ENCODE data around the gene TERB2.
"Not testable (repeated sequence)": the region's sequence is repeated elsewhere in the genome, so short reads cannot be mapped to it uniquely, and the experiment has no call there.

TERB2 gene

DNA sequence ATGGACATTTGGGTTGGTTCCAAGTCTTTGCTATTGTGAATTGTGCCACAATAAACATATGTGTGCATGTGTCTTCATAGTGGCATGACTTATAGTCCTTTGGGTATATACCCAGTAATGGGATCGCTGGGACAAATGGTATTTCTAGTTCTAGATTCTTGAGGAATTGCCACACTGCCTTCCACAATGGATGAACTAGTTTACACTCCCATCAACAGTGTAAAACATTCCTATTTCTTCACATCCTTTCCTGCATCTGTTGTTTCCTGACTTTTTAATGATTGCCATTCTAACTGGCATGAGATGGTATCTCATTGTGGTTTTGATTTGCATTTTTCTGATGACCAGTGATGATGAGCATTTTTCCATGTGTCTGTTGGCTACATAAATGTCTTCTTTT lies 58.6 kb downstream of the TERB2 start:
- H3K36me3 Mint-ChIP-seq (ENCODE audit: insufficient read depth); ATAC-seq (replicated peaks; ENCODE audit: extremely low read depth, poor library complexity, severe bottlenecking); H3K4me3 Mint-ChIP-seq; DNase-seq (ENCODE audit: low spot score in 2 of 2); H3K4me1 Mint-ChIP-seq; H3K27ac Mint-ChIP-seq (ENCODE audit: low read depth); H3K9me3 Mint-ChIP-seq: not testable (repeated sequence)
- peaks cover 81% of the 10 kb centered on the region for H3K27me3 Mint-ChIP-seq

DNA sequence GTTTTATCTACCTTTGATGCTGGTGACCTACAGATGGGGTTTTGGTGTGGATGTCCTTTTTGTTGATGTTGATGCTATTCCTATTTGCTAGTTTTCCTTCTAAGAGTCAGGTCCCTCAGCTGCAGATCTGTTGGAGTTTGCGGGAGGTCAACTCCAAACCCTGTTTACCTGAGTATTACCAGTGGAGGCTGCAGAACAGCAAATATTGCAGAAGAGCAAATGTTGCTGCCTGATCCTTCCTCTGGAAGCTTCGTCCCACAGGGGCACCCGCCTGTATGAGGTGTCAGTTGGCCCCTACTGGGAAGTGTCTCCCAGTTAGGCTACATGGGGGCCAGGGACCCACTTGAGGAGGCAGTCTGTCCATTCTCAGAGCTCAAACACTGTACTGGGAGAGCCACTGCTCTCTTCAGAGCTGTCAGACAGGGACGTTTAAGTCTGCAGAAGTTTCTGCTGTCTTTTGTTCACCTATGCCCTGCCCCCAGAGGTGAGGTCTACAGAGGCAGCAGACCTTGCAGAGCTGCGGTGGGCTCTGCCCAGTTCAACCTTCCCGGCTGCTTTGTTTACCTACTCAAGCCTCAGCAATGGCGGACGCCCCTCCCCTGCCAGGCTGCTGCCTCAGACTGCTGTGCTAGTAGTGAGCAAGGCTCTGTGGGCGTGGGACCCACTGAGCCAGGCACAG lies 63.9 kb downstream of the TERB2 start:
- H3K9me3 Mint-ChIP-seq; H3K4me1 Mint-ChIP-seq; H3K4me3 Mint-ChIP-seq; H3K27ac Mint-ChIP-seq (ENCODE audit: low read depth); DNase-seq (ENCODE audit: low spot score in 2 of 2); ATAC-seq (replicated peaks; ENCODE audit: extremely low read depth, poor library complexity, severe bottlenecking); H3K36me3 Mint-ChIP-seq (ENCODE audit: insufficient read depth): not testable (repeated sequence)
- H3K27me3 Mint-ChIP-seq, result peaks cover 50% of the 10 kb centered on the region

DNA sequence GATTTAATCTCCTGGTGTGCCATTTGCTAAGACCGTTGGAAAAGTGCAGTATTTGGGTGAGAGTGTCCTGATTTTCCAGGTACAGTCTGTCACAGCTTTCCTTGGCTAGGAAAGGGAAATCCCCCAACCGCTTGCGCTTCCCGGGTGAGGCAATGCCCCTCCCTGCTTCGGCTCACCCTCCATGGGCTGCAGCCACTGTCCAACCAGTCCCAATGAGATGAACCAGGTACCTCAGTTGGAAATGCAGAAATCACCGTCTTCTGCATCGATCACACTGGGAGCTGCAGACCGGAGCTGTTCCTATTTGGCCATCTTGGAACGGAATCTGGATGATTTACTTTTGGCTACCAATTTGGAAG lies 64.4 kb downstream of the TERB2 start:
- H3K27me3 Mint-ChIP-seq, result peaks cover 45% of the 10 kb centered on the region
- not testable (repeated sequence) for H3K27ac Mint-ChIP-seq (ENCODE audit: low read depth); ATAC-seq (replicated peaks; ENCODE audit: extremely low read depth, poor library complexity, severe bottlenecking); H3K36me3 Mint-ChIP-seq (ENCODE audit: insufficient read depth); H3K4me1 Mint-ChIP-seq; DNase-seq (ENCODE audit: low spot score in 2 of 2); H3K4me3 Mint-ChIP-seq; H3K9me3 Mint-ChIP-seq

DNA sequence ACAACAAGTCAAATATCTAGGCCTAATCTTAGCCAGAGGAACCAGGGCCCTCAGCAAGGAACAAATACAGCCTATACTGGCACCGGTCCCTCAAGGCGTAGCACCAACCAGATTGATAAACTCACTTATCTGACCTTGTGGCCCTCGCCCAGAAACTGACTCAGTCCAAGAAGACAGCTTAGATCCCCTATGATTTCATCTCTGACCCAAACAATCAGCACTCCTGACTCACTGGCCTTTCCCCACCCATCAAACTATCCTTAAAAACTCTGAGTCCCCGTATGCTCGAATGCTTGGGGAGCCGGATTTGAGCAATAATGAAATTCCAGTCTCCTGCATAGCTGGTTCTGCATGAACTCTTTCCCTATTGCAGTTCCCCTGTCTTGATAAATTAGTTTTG lies 64.9 kb downstream of the TERB2 start:
- no peak overlapping the region for H3K27ac Mint-ChIP-seq (ENCODE audit: low read depth)

DNA sequence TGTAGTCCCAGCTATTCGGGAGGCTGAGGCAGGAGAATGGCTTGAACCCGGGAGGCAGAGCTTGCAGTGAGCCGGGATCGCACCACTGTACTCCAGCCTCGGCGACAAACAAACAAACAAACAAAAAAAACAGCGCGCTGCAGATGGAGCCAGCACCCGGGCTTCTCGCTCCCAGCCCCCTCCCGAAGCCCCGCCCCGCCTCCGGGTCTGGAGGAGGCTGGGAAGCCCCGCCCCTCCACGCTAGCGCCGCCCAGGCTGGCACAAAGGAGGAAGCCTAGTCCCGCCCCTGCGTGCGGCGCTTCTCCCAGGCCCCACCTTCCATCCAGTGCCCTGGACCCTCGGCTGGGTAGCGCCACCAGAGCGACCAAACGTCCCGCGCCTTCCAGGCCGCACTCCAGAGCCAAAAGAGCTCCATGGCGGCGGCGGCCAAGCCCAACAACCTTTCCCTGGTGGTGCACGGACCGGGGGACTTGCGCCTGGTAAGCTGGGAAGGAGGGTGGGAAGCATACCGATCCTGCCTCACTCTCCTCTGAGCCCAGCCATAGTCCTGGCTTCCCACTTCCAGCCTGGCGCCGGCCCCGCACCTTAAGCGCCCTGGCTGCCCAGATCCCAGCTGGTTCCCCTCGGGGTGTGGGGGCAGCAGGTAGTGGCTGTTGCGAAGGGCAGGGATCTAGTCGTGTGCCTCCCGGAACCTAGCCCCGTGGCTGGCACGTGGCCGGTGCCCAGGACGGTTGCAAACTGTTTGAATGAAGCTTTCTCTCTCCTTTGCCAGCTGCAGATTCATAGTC lies 66.6 kb downstream of the TERB2 start, which contains the start of gene SORD:
SORD (plus strand) TSS at position 325 of the 788 bp plus-strand sequence; CDS start at position 414, 89 bp downstream.
- ATAC-seq (replicated peaks; ENCODE audit: extremely low read depth, poor library complexity, severe bottlenecking) (peak; percentile 96), DNase-seq (ENCODE audit: low spot score in 2 of 2) (peak; percentile 66 to 76)
- Mint-ChIP-seq H3K4me3 (peak within 1 kb of the TSS; percentile 86), H3K27me3 (peaks cover 25% of the 10 kb centered on the region), H3K4me1 (peaks cover 7% of the 10 kb centered on the region), H3K9me3 (no peaks in the 10 kb centered on the region), H3K36me3 (ENCODE audit: insufficient read depth) (no peaks in the 10 kb centered on the region), H3K27ac (ENCODE audit: low read depth) (peak within 1 kb of the TSS; percentile 48)

More for the DNA sequence above, 64.9 kb downstream of the TERB2 start:
- Mint-ChIP-seq H3K27me3 (peaks cover 40% of the 10 kb centered on the region), H3K4me1 (peaks cover 7% of the 10 kb centered on the region), H3K36me3 (ENCODE audit: insufficient read depth) (no peaks in the 10 kb centered on the region), H3K9me3 (no peaks in the 10 kb centered on the region), H3K4me3 (peak overlapping the region; percentile 86)
- no peak for ATAC-seq (replicated peaks; ENCODE audit: extremely low read depth, poor library complexity, severe bottlenecking)
- no peak for DNase-seq (ENCODE audit: low spot score in 2 of 2)

DNA sequence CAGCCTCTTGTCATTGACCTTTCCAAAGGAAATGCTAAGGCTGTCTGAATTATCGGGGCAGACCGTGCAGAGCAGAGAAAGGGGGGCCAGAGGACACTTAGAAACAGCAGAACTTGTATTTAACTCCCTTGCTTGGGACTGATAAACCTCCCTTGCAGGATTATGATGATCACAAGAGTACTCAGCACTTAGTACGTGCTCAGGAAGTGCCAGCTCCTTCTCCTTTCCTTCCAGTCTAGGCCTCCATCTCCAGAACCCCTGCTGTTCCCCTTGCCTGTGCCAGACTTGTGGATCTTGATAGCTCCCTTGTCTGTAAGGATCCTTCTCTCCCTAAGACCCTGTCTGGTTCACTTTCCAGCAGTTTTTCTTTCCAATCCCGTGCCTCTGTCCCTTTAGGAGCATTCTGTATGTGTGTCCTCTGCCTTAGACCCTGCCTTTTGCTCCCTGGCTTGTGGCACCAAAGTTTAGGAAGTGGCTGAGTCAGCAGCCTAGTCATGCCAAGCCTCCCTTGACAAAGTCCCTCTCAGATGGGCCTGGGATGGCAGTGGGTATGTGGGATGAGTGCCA lies 67.3 kb downstream of the TERB2 start:
- Mint-ChIP-seq H3K4me1 (peaks cover 7% of the 10 kb centered on the region), H3K27me3 (peaks cover 18% of the 10 kb centered on the region), H3K4me3 (peak overlapping the region; percentile 86), H3K27ac (ENCODE audit: low read depth) (peak overlapping the region; percentile 26), H3K36me3 (ENCODE audit: insufficient read depth) (no peaks in the 10 kb centered on the region), H3K9me3 (no peaks in the 10 kb centered on the region)
- DNase-seq (ENCODE audit: low spot score in 2 of 2) (no peak), ATAC-seq (replicated peaks; ENCODE audit: extremely low read depth, poor library complexity, severe bottlenecking) (no peak)

DNA sequence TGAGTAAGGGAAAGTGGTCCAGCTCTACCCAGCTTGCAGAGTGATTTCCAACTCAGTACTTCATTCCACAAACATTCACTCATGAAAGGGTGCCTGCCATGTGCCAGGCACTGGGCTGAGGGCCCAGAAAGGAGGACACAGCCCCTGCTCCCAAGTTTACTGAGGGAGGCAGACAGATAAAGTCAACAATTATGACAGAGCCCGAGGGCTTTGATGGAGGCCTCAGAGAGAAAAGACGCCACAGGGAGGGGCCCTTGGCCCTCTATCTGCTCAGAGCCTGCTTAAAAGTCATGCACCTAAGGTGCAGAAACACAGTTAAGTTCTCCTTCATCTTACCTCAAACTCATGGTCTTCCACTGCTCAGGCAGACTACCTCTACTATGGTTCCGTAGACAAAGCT lies 68.2 kb downstream of the TERB2 start:
- ATAC-seq (replicated peaks; ENCODE audit: extremely low read depth, poor library complexity, severe bottlenecking); H3K4me1 Mint-ChIP-seq; H3K27me3 Mint-ChIP-seq; H3K27ac Mint-ChIP-seq (ENCODE audit: low read depth); H3K4me3 Mint-ChIP-seq; H3K9me3 Mint-ChIP-seq; DNase-seq (ENCODE audit: low spot score in 2 of 2); H3K36me3 Mint-ChIP-seq (ENCODE audit: insufficient read depth): not testable (repeated sequence)

DNA sequence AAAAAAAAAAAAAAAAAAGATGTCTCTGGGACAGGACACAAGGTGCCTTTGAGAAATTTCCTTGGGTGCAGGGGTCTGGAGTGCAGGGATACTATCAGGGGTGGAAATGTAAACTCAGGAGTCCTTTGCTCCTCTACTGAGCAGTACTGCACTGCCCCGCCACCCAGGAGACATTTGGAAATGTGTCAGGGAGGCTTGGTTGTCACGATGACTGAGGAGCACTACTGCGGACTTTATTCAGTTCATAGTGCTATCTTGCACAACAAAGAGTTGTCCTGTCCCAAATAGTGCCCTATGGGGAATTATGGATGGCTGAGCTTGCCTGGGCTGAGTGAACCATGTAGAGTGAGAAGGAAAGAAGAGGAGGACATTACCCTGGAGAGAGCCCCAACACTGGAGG lies 69.1 kb downstream of the TERB2 start:
- DNase-seq (ENCODE audit: low spot score in 2 of 2); H3K4me1 Mint-ChIP-seq; H3K27me3 Mint-ChIP-seq; H3K36me3 Mint-ChIP-seq (ENCODE audit: insufficient read depth); H3K9me3 Mint-ChIP-seq; H3K27ac Mint-ChIP-seq (ENCODE audit: low read depth); H3K4me3 Mint-ChIP-seq; ATAC-seq (replicated peaks; ENCODE audit: extremely low read depth, poor library complexity, severe bottlenecking): not testable (repeated sequence)

DNA sequence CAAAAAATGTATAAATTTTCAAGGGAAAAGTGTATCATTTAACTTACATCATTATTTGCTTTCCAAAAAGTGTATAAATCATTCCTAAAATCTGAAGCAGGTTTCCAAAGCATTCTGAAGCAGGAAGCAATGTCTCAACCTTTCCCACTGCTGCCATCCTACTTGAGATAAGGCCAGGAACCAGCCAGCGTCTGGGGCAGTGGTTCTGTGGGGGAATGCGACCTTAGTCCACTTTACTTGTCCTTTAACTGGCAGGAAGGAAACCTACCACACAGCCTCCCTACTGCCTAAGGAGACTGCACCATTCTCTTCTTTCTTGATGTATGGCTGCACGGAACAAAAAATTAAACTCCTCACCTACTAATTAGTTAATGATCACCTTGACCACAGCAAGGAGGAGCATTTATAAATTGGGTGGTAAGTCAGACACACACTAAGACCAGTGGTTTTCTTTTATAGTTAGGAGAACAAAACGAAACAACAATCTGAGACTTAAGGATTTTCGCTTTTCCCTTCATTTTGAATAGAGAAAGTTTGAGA lies 70.2 kb downstream of the TERB2 start:
- Mint-ChIP-seq H3K27me3 (no peaks in the 10 kb centered on the region), H3K4me1 (peaks cover 7% of the 10 kb centered on the region), H3K27ac (ENCODE audit: low read depth) (no peak overlapping the region)

DNA sequence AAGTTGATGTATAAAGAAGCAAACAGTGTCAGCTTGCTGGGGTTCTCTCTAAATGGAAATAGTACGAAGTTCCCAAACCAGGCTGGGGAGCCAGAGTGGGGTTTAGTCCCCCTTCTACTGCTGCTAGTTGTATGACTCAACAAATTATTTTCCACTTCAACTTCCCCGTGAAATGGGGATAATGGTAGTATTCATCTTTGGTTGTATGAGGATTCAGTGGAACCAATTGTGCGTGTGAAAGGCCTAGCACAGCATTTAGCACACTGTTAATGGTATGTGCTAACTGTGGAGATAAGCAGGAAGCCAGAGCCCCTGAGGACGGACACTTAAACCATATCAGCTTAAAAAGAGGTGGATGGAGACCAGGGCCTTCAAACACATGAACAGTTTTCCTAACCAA lies 70.7 kb downstream of the TERB2 start:
- DNase-seq (ENCODE audit: low spot score in 2 of 2) (no peak), ATAC-seq (replicated peaks; ENCODE audit: extremely low read depth, poor library complexity, severe bottlenecking) (no peak)
- Mint-ChIP-seq H3K9me3 (no peaks in the 10 kb centered on the region), H3K27me3 (no peaks in the 10 kb centered on the region), H3K27ac (ENCODE audit: low read depth) (no peak overlapping the region), H3K4me3 (no peak overlapping the region), H3K36me3 (ENCODE audit: insufficient read depth) (no peaks in the 10 kb centered on the region), H3K4me1 (peaks cover 7% of the 10 kb centered on the region)

More for the DNA sequence above, 70.2 kb downstream of the TERB2 start:
- DNase-seq (ENCODE audit: low spot score in 2 of 2) (no peak), ATAC-seq (replicated peaks; ENCODE audit: extremely low read depth, poor library complexity, severe bottlenecking) (no peak)
- no peak overlapping the region for H3K4me3 Mint-ChIP-seq
- no peaks in the 10 kb centered on the region for H3K9me3 Mint-ChIP-seq
- H3K36me3 Mint-ChIP-seq (ENCODE audit: insufficient read depth), result no peaks in the 10 kb centered on the region
